Measurements from ENCODE around the gene PRPS1.
"Not testable (repeated sequence)": the region's sequence is repeated elsewhere in the genome, so short reads cannot be mapped to it uniquely, and the experiment has no call there.

Gene PRPS1

GRCh38 chrX:107675823-107676555 lies 47.7 kb downstream of the PRPS1 start:
- DNase-seq, result no peak

GRCh38 chrX:107676559-107677378 lies 48.5 kb downstream of the PRPS1 start:
- peak; percentile 89 for DNase-seq

- no peak for DNase-seq
Measured at GRCh38 chrX:107677501-107677901, 49.2 kb downstream of the PRPS1 start.

- no peak for DNase-seq
Measured at GRCh38 chrX:107677909-107678308, 49.6 kb downstream of the PRPS1 start.

- DNase-seq, result peak; percentile 66
Measured at GRCh38 chrX:107678957-107679740, 50.8 kb downstream of the PRPS1 start.

- no peak for DNase-seq
Measured at GRCh38 chrX:107682256-107682655, 53.9 kb downstream of the PRPS1 start.

- DNase-seq, result no peak
Measured at GRCh38 chrX:107683124-107683895, 55.0 kb downstream of the PRPS1 start.

GRCh38 chrX:107683931-107684330 lies 55.6 kb downstream of the PRPS1 start:
- no peak for DNase-seq

GRCh38 chrX:107684956-107685385 lies 56.7 kb downstream of the PRPS1 start:
- DNase-seq, result peak; percentile 45

GRCh38 chrX:107685586-107685985 lies 57.3 kb downstream of the PRPS1 start:
- not testable (repeated sequence) for DNase-seq

- no peak for DNase-seq
Measured at GRCh38 chrX:107686026-107686425, 57.7 kb downstream of the PRPS1 start.

GRCh38 chrX:107686792-107687191 lies 58.5 kb downstream of the PRPS1 start:
- DNase-seq, result no peak

GRCh38 chrX:107687445-107687844 lies 59.1 kb downstream of the PRPS1 start:
- no peak for DNase-seq

- DNase-seq, result no peak
Measured at GRCh38 chrX:107691024-107691448, 62.7 kb downstream of the PRPS1 start.

GRCh38 chrX:107699616-107700015 lies 71.3 kb downstream of the PRPS1 start:
- no peak for DNase-seq

GRCh38 chrX:107700317-107700774 lies 72.0 kb downstream of the PRPS1 start:
- DNase-seq, result no peak

Measured in fibroblast of upper back skin (primary cell).